ENCODE data around the gene MYH9.
"Not testable (repeated sequence)": the region's sequence is repeated elsewhere in the genome, so short reads cannot be mapped to it uniquely, and the experiment has no call there.

Gene MYH9

DNA sequence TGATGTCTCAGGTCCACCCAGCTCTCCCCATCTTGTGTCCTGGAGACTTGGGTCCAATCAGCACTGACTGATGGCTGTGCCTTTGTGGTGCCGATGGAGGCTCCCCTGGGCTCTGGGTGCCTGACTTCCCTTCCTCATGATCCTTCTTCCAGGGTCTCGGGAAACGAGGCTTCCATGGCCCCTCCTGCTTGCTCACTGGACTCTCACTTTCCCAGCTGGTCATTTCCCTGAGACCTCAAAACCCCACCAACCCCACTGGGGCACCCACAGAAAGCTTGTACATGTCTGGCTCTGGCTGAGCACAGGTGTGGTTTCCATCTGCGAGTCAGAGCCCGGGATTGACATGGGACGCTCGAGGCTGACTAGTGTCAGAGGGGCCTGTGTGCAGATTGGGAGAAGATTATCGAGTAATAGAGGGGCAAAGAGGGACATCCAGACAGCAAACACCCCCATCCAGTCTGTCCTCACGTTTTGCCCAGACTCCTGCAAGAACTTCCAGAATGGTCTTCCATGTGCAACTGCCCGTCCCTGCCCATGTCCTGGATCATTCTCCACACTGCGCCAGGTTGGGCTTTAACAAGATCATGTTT is 119.8 kb downstream of the MYH9 start:
- no peak for ATAC-seq
- H3K4me1 Mint-ChIP-seq: no peaks in the 10 kb centered on the region
- peaks cover 50% of the 10 kb centered on the region for H3K36me3 Mint-ChIP-seq
- no peak overlapping the region for H3K27ac Mint-ChIP-seq
- no peaks in the 10 kb centered on the region for H3K9me3 Mint-ChIP-seq
- no peak overlapping the region for H3K4me3 Mint-ChIP-seq
- no peaks in the 10 kb centered on the region for H3K27me3 Mint-ChIP-seq

DNA sequence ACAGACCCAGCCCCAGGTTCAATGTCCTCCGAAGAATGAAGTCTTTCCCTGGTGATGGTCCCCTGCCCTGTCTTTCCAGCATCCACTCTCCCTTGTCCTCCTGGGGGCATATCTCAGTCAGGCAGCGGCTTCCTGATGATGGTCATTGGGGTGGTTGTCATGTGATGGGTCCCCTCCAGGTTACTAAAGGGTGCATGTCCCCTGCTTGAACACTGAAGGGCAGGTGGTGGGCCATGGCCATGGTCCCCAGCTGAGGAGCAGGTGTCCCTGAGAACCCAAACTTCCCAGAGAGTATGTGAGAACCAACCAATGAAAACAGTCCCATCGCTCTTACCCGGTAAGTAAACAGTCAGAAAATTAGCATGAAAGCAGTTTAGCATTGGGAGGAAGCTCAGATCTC is 120.7 kb downstream of the MYH9 start:
- ATAC-seq: no peak
- no peak overlapping the region for H3K4me3 Mint-ChIP-seq
- no peaks in the 10 kb centered on the region for H3K27me3 Mint-ChIP-seq
- H3K9me3 Mint-ChIP-seq: no peaks in the 10 kb centered on the region
- H3K27ac Mint-ChIP-seq: no peak overlapping the region
- peaks cover 60% of the 10 kb centered on the region for H3K36me3 Mint-ChIP-seq
- H3K4me1 Mint-ChIP-seq: no peaks in the 10 kb centered on the region

DNA sequence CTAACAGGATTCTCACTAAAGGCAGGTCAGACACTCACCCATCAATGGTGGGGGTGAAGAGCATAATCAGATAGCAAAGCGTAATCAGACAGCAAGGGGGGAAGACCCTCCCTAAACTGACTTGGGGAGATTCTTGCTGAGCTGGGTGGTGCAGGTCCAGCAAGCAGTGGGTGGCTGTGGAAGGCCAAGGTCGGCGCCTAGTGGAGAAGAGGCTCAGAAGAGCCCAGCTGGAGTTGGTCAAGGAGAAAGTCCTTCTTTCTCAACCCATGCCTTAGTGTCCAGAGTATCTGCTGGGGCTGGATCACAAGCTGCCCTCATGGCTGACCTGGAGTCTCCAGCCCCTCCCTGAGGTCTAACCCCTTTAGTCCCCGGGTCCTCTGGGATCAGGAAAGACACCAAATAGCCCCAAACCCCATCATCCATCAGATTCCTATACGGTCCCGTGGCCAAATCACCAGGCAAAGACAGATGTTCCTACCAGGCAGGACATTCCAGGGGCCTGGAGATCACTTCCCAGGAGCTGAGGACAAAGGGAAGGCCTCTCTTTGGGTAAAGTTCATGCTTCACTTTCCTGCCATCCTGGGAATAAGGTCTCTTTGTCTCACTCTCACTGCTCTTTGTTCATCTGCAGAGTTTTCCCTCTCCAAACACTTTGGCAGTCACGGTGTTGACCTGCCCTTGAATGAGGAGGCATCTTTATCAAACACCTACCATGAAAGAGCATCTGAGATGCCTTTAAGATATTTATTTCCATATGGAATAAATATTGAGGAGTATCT is 123.7 kb downstream of the MYH9 start:
- H3K36me3 Mint-ChIP-seq: peaks cover 64% of the 10 kb centered on the region
- peak overlapping the region; percentile 3 for H3K27ac Mint-ChIP-seq
- H3K4me1 Mint-ChIP-seq, H3K9me3 Mint-ChIP-seq, ATAC-seq, H3K4me3 Mint-ChIP-seq, H3K27me3 Mint-ChIP-seq: not testable (repeated sequence)

DNA sequence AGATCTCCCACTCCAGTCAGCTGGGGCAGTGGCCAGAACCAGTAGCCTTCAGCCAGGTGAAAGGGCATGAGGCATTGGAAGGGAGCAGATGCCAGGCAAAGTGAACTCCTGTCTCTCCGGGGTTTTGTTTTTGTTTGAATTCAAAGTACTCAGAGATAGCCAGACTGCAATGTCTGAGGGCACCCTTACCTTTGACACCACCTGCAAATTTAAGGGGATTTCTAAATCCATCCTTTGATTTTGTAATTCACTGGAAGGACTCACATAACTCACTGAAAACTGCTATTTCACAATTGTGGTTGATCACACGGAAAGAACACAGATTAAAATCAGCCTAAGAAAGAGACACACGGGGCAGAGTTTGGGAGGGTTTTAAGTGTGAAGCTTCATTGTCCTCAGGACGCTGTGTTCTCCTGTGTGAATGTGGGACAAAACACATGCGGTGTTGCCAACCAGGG is 124.5 kb downstream of the MYH9 start:
- Mint-ChIP-seq H3K27ac (peak overlapping the region; percentile 3), H3K36me3 (peaks cover 66% of the 10 kb centered on the region)
- not testable (repeated sequence) for ATAC-seq, H3K27me3 Mint-ChIP-seq, H3K9me3 Mint-ChIP-seq, H3K4me1 Mint-ChIP-seq, H3K4me3 Mint-ChIP-seq

DNA sequence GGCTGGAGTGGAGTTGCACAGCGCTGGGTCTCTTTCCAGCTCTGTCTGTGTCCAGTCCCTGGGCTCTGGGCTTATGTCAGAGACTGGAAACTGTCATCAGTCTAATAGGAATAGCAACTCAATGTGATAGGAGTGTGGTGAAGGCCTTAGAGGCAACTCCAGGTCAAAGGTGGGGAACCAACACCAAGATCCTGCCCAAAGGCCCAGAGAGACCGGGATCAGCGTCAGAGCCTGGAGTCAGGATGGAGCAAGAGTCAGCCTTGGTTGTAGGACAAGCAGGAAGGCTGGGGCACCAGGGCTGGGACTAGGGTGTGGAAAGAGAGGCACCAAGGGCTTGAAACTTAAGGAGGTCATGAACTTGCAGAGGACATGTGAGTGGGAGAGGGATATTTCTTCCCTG is 125.5 kb downstream of the MYH9 start:
- not testable (repeated sequence) for H3K27me3 Mint-ChIP-seq, H3K9me3 Mint-ChIP-seq, H3K27ac Mint-ChIP-seq, ATAC-seq, H3K4me3 Mint-ChIP-seq
- peaks cover 14% of the 10 kb centered on the region for H3K4me1 Mint-ChIP-seq
- H3K36me3 Mint-ChIP-seq: peaks cover 65% of the 10 kb centered on the region

DNA sequence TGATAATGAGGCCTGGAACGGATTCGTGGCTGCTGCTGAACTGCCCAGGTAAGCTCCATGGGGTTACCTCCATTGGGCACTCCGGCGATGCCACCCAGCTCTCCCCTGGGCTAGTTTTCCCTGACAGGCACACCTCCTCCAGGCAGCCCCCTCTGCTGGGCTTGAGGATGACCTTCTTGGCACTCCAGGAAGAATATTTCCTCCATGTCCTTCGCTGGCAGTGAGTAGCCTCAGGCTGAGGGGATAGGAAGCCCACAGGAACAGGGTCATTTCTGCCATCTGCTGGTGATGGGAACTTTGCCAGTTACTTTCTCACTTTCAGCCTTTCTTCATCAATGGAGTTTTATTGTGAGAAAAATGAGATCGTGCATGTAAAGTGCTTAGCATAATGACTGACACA is 126.1 kb downstream of the MYH9 start:
- Mint-ChIP-seq H3K36me3 (peaks cover 59% of the 10 kb centered on the region), H3K4me1 (peaks cover 14% of the 10 kb centered on the region)
- not testable (repeated sequence) for ATAC-seq, H3K27ac Mint-ChIP-seq, H3K9me3 Mint-ChIP-seq, H3K27me3 Mint-ChIP-seq, H3K4me3 Mint-ChIP-seq

DNA sequence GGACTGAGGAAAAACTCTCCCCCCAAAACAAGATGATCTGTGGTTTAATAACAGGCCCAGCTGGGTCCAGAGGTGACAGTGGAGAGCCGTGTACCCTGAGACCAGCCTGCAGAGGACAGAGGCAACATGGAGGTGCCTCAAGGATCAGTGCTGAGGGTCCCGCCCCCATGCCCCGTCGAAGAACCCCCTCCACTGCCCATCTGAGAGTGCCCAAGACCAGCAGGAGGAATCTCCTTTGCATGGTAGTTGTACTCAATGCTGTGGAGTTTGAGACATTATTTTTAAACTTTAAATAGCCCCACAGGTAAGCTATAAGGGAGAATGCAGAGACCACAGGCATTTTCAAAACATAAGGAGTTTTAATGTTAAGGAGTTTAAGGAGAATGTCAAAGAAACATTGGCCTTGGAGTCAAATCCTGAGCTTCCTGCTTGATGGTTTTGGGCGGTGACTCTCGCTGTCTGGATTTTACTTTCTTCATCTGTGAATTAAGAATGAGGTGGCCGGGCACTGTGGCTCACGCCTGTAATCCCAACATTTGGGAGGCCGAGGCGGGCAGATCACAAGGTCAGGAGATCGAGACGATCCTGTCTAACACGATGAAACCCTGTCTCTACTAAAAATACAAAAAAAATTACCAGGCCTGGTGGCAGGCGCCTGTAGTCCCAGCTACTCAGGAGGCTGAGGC is 128.0 kb downstream of the MYH9 start:
- Mint-ChIP-seq H3K4me1 (peaks cover 28% of the 10 kb centered on the region), H3K36me3 (peaks cover 39% of the 10 kb centered on the region), H3K4me3 (no peak overlapping the region), H3K27ac (no peak overlapping the region), H3K9me3 (no peaks in the 10 kb centered on the region), H3K27me3 (no peaks in the 10 kb centered on the region)
- ATAC-seq: no peak

DNA sequence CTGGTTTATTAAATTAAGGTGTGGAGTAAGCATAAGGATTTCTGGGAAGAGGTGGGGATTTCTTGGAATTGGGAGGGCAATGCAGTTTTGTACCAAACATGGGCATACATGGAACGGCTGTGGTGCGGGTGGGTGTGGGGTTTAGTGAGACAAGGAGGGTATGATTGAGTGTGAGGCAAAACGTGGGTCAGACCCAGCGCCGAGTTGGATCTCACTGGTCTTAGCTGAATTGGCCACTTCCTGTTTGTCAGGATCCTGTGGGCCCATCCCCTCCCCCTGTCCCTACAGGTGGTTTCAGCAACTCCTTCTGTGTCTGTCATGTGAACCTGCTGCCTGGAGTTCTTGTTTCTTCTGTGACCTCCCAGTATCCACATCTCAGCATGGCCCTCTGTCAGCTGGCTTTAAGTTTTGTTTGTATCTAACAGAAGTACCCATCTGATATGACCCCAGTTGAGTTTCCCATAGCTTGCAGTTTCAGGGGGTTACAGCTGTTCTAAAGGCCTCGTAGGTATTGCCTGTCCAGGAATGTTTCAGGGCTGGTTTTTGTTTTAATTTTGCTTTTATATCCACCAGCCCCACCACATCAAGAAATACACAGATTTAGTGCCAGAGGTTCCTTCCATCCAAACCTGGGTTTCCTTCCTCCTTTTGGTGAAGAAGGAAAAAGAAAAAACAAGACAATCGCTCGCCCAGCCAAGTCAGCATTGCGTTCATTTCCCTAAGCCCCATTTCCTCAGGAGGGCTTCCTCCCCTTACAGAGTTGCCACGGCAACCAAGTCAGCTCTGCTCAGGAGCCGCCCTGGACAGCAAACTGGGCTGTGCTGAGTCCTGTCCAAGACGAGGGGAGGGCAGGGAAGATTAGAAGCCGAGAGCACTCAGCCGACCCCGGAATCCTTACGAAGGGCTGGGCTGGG is 128.8 kb downstream of the MYH9 start:
- Mint-ChIP-seq H3K36me3 (peaks cover 38% of the 10 kb centered on the region), H3K4me1 (peaks cover 35% of the 10 kb centered on the region), H3K27ac (peak overlapping the region; percentile 45), H3K9me3 (no peaks in the 10 kb centered on the region), H3K27me3 (no peaks in the 10 kb centered on the region), H3K4me3 (no peak overlapping the region)
- peak; percentile 62 for ATAC-seq

DNA sequence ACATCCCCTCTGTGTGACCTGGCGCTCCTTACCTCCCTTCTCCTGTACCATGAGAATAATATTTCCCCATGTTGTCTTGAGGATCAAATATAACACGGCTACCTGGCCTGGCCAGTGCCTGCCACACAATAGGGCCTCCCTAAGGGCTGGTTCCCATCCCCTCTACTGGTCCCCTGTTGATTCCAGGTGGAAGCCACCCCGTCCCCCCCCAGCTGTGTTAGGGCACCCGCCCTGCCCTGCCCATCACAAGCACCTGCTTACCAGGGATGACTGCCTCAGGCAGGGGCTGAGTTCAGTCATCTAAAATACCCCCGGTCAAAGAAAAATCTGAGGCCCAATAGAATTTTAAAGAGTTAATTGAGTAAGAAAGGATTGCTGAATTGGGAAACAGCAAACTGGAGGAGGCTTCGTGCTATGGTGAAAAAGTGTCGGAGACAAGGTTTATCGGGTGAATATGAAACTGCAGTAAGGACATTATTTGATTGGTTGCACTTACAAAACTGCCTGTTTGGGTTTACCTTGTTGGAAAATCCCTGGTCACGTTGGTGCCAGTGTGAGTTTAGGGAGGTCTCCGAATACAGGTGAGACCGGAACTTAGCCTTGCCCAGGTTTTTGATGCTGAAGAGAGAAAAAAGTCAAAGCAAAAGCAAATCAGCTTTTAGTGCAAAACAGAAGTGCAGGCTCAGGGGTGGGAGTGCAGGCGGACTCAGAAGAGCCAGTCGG is 129.7 kb downstream of the MYH9 start:
- H3K27me3 Mint-ChIP-seq: no peaks in the 10 kb centered on the region
- H3K4me1 Mint-ChIP-seq: peaks cover 44% of the 10 kb centered on the region
- peaks cover 30% of the 10 kb centered on the region for H3K36me3 Mint-ChIP-seq
- ATAC-seq: no peak
- peak overlapping the region; percentile 45 for H3K27ac Mint-ChIP-seq
- no peaks in the 10 kb centered on the region for H3K9me3 Mint-ChIP-seq
- H3K4me3 Mint-ChIP-seq: no peak overlapping the region

DNA sequence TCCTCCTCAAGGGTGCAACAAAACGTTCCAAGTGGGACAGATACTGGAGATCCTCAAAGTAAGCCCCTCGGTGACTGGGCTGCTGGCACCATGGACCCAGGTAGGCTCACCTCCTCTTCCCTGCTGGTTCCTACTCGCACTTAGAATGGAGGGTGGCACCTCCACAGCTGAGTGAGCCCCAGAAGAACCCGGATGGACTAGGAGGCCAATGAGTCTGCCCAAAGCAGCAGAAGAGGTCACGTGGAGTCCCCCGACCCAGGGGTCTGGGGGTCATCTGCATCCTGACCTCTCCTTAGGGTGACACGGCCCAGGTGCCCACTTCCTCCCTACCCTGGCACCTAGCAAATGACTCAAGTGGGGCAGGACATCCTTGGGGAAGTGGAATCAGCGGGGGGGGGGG is 130.5 kb downstream of the MYH9 start:
- no peak for ATAC-seq
- H3K36me3 Mint-ChIP-seq: peaks cover 22% of the 10 kb centered on the region
- no peak overlapping the region for H3K27ac Mint-ChIP-seq
- H3K4me1 Mint-ChIP-seq: peaks cover 52% of the 10 kb centered on the region
- H3K27me3 Mint-ChIP-seq: no peaks in the 10 kb centered on the region
- H3K9me3 Mint-ChIP-seq: no peaks in the 10 kb centered on the region
- H3K4me3 Mint-ChIP-seq: no peak overlapping the region

DNA sequence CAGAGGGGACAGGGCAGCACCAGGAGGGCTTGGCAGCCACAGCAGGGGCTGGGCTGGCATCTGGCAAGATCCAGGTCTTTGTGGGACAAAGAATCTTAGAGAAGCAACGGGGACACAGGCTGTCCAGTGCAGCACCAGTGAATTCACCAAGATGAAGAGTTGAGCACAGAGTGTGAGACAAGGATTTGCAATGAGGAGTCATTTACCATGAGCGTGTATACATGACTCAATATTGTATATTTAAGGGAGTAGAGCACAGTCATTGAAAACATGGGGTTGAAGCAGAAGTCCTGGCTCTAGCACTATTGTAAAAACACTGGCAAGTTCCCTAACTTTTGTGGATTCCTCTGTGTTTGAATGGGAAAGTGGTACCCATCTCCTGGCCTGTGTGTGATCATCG is 131.3 kb downstream of the MYH9 start:
- H3K27ac Mint-ChIP-seq: no peak overlapping the region
- no peak overlapping the region for H3K4me3 Mint-ChIP-seq
- H3K4me1 Mint-ChIP-seq: peaks cover 60% of the 10 kb centered on the region
- no peak for ATAC-seq
- peaks cover 15% of the 10 kb centered on the region for H3K36me3 Mint-ChIP-seq
- no peaks in the 10 kb centered on the region for H3K27me3 Mint-ChIP-seq
- H3K9me3 Mint-ChIP-seq: no peaks in the 10 kb centered on the region

DNA sequence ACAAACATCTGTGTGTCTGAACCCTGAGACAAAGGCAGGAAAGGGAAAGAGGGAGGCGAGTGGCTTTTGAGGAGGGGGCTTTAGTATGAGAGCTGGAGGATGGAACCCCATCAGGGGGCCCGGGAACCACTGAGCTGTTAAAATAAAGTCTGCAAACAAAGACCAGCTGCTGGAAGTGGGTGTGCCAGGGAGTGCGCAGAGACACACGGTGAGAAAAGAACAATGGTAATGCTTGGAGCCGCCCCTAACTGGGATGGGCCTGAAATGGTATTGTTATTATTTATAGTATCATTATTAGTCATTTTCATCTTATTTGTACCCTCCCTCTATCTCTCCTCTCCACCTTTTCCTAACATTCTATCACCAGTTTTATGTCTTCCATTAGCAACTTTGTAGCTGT is 132.2 kb downstream of the MYH9 start:
- not testable (repeated sequence) for H3K4me3 Mint-ChIP-seq

DNA sequence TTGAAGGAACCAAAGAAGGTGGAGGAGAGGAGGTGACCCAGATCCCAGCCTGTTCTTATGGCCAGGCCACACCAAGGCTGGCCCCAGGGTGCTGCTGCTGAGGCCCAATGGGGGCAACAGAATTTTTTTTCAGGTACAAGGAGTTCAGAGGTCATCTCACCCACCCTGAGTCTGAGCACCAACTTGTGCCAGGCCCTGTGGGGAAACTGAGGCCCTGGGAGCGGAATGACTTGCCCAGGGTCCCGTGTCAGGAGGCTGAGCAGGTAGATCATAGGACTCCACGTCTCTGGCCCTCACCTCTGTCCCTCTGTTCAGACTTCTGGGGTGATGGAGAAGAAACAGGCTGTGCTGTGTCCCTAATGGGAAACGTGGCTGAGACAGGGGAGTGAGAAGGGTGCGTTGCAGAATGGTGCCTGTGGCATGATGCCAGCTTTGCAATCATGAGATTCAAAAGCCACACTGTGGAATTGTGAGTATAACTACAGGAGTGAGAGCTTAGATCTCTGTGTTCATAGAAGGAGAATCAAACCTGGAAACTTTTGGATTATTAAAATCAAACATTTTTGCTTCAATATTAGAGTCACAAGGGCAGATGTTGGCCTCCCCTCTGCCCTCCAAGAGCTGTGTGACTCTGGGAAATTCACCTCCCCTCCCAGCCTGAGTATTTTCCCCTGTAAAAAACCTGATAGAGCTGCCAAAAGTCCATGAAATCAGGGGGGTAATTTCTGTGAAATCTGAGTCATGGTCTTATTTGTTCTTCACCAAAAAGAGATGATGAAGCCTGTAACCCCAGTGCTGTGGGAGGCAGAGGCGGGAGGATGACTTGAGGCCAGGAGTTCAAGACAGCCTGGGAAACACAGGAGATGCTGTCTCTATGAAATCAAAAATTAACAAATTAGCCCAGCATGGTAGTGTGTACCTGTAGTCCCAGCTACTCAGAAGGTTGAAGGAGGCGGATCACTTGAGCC is 134.0 kb downstream of the MYH9 start:
- Mint-ChIP-seq H3K27me3 (no peaks in the 10 kb centered on the region), H3K9me3 (no peaks in the 10 kb centered on the region), H3K36me3 (peaks cover 14% of the 10 kb centered on the region), H3K4me1 (peaks cover 64% of the 10 kb centered on the region), H3K4me3 (peak overlapping the region; percentile 83), H3K27ac (peak overlapping the region; percentile 97)
- ATAC-seq: no peak

More for the DNA sequence above, 132.2 kb downstream of the MYH9 start:
- H3K9me3 Mint-ChIP-seq, H3K27ac Mint-ChIP-seq, ATAC-seq, H3K27me3 Mint-ChIP-seq: not testable (repeated sequence)
- peaks cover 15% of the 10 kb centered on the region for H3K36me3 Mint-ChIP-seq
- peaks cover 62% of the 10 kb centered on the region for H3K4me1 Mint-ChIP-seq

Data from stimulated activated memory B cell treated with anti-CD40 and anti-IgM and Interleukin-4, amounts not matched to agents 10 μg/mL and 1 μg/mL and 100 μg/mL, for 72 hours (primary cell).